Measurements from ENCODE around the gene CPS1.
A peak's percentile ranks its signal among the peaks of the same experiment; 100 is the strongest.

CPS1 gene

DNA sequence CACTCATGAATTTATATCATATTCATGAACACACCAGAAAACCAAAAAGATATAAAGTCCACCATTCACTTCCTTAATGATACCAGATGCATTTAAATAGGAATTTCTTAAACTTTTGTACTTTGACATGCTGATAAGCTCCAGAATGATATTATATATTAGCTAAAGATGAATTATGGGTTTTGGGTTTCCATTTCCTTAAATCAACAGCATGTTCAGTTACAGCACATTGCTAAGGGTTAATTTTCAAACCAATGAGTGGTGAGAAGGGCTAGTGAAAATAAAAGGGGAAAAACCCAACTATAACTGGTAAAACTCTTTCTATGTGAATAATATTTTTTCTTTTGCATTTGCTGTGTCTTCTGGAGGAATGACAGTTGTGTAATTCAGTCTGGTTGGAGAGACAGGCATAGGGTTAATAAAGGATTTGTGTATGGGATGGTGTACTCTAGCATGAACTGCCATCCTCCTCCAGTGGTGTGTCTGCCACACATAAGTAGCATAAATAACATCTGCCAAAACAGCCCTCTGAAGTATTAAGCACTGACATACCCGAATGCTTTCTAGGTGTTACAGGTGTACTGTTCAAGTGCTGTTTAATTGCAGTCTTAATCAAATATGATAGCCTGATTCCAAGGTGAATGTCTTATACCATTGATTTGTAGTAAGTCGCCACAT lies 19.3 kb upstream of the CPS1 start:
- TF ChIP-seq, protein P1, sequence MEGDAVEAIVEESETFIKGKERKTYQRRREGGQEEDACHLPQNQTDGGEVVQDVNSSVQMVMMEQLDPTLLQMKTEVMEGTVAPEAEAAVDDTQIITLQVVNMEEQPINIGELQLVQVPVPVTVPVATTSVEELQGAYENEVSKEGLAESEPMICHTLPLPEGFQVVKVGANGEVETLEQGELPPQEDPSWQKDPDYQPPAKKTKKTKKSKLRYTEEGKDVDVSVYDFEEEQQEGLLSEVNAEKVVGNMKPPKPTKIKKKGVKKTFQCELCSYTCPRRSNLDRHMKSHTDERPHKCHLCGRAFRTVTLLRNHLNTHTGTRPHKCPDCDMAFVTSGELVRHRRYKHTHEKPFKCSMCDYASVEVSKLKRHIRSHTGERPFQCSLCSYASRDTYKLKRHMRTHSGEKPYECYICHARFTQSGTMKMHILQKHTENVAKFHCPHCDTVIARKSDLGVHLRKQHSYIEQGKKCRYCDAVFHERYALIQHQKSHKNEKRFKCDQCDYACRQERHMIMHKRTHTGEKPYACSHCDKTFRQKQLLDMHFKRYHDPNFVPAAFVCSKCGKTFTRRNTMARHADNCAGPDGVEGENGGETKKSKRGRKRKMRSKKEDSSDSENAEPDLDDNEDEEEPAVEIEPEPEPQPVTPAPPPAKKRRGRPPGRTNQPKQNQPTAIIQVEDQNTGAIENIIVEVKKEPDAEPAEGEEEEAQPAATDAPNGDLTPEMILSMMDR (IDR thresholded peaks at IDR 0.05; ENCODE audit: low read depth, low read length), result no peak
- DNase-seq (ENCODE audit: low read depth in 2 of 2), result no peak
- H3K4me3 ChIP-seq (replicated peaks in 1 of 2; ENCODE audit: low read depth in 2 of 2, low read length in 2 of 2), result no peak overlapping the region

- TF ChIP-seq, protein P1 (IDR thresholded peaks at IDR 0.05; ENCODE audit: low read depth, low read length), result no peak
- H3K4me3 ChIP-seq (replicated peaks in 1 of 2; ENCODE audit: low read depth in 2 of 2, low read length in 2 of 2), result no peak overlapping the region
- no peak for DNase-seq (ENCODE audit: low read depth in 2 of 2)
Measured at GRCh38 chr2:210539035-210539434, 17.4 kb upstream of the CPS1 start.

DNA sequence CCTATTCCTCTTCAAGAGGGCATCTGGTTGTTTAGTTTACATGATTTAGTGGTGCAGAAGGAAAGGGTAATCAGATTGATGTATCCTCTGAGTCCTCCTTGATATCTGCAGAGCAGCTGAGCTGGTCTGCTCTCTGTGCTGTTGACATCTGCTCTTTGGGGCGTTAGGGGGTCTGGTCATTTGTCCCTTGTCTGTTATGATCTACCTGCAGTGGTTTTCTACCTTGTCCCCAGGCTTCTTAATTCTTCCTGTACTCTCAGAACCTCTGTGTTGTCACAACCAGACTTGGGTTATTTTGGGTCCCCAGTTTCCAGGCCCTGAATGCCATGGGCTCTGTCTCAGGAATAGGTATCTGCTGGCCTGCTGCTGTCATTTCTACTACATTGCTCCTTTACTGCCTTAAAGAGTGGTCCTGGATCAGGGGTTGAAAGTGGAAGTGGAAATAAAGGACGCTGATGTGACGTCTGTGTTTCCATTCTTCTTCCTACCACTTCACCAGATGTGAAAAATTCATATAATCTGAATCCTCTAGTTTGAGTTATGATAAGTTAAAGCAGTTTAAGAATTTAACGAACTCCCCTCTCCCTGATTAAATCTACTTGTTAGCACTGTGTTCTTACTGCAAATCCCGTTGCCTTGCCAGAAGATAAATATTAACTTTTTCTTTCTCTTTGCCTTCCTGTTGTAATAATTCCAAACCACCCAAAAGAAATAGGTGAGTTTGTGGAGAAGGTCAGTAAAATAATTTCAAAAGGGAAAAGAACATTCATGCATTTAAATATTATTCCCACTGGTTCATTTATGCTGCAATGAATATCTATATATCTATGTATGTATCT lies 16.6 kb upstream of the CPS1 start:
- TF ChIP-seq, protein P1 (IDR thresholded peaks at IDR 0.05; ENCODE audit: low read depth, low read length), result no peak
- DNase-seq (ENCODE audit: low read depth in 2 of 2), result no peak
- no peak overlapping the region for H3K4me3 ChIP-seq (replicated peaks in 1 of 2; ENCODE audit: low read depth in 2 of 2, low read length in 2 of 2)

DNA sequence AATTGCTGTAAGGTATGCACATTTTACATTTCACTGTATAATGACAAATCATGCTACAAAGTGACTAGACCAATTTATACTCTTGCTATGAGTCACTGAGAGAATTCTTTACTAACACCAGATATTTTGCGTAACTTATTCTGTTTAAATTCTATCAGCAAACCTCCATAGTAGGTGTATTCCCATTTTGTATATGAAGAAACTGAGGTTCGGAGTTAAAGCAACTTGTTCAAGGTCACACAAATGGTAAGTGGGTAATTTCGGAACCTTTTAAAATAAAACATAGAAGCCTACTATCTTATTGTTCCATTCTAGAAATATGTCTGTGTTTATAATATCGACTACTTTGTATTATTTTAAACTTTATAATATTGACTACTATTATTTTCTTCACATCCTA lies 15.9 kb upstream of the CPS1 start:
- no peak for DNase-seq (ENCODE audit: low read depth in 2 of 2)
- TF ChIP-seq, protein P1 (IDR thresholded peaks at IDR 0.05; ENCODE audit: low read depth, low read length), result no peak
- no peak overlapping the region for H3K4me3 ChIP-seq (replicated peaks in 1 of 2; ENCODE audit: low read depth in 2 of 2, low read length in 2 of 2)

DNA sequence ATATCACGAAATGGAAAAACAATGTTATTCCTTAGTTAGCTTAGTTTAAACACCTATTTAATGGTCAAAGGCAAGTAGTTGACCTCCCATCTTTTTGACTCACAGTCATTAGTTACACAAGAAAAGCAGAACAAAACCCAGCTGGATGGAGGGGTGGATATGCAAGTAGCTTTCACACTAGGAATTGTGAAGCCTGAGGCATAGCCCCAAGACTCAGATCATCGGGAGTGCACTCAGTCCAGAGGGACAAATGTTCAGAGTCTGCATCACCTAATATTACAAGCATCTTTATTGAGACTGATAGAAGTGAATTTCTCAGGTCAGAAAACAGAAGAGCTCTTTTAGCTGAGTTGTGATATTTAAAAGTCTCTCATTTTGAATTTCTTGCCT lies 15.5 kb upstream of the CPS1 start:
- H3K4me3 ChIP-seq (replicated peaks in 1 of 2; ENCODE audit: low read depth in 2 of 2, low read length in 2 of 2), result no peak overlapping the region
- no peak for DNase-seq (ENCODE audit: low read depth in 2 of 2)
- TF ChIP-seq, protein P1 (IDR thresholded peaks at IDR 0.05; ENCODE audit: low read depth, low read length), result no peak

DNA sequence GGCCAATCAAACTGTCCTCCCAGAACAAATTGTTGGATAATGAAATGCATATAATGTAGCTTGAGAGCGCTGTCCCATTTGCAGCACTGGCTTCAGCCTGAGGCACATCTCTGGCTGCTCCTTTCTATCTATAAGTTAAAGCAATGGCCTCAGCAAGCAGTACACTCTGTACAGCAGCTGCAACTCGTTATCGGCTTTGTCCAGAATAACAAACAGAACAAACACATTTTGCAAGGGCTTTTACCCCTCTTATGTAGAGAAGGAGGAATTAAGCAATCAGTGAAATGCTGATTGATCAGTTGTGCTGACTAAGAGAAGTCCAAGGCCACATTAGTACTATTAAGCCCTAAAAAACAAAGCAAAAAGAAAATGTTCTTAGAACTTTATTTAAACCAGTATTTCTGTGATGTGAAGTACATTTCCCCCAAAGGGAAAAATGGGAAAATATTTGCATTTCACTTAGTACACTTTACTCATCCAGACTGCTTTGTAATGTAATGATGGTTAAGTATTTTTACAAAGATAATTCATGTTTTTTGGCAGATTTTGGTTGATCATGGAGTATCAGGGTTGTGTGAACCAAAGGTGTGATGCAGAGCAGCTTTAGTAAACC lies 15.0 kb upstream of the CPS1 start:
- DNase-seq (ENCODE audit: low read depth in 2 of 2), result peak in 1 of 2 donors; percentile 27
- TF ChIP-seq, protein P1 (IDR thresholded peaks at IDR 0.05; ENCODE audit: low read depth, low read length), result no peak
- H3K4me3 ChIP-seq (replicated peaks in 1 of 2; ENCODE audit: low read depth in 2 of 2, low read length in 2 of 2), result no peak overlapping the region
